Measurements from ENCODE around the gene SORBS2. TPM values are rescaled to one million over a fixed set of nuclear protein-coding genes. Genes with fewer than 3 reads are reported as not detected.
"Not testable (repeated sequence)": the region's sequence is repeated elsewhere in the genome, so short reads cannot be mapped to it uniquely, and the experiment has no call there.

SORBS2 gene
- total RNA-seq, 1 experiment from 2014 or later, result 3.6 TPM

GRCh38 chr4:185559251-185559914 lies 252.6 kb downstream of the SORBS2 start:
- not testable (repeated sequence) for DNase-seq (ENCODE audit: low read depth)

DNA sequence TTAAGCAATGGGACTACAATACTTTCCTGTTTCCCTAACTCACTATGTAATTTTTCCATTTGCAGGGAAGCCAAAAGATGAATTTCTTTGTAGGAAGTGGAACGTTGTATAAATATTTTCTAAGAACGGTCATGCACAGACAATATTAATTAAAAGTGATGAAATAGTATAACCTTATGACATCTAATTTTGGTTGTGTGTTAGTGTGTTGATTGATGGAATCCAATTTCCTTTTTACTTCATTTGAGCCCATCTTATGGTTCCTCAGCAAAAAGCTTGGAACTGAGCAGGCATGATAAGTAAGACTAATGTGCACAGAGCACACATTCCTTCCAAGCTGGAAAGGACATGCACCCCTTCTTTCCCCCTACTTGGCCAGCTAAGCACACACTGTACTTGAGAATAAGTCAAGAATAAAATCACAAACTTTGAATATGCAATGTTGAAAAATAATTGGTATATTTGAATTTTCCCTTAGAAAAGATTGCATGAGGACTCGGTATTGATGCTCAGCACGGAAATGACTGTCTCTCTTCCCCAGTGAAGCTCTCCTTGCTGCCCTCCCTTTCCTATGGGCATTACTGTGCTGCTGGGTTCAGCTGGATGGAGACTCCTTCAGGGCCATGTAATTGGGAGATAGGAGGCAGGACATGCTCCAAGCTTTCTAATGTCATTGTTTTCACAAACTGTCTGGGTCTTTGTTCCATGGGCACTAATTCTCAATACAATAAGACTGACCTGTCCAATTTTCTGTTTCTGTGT lies 257.4 kb downstream of the SORBS2 start:
- no peak for DNase-seq (ENCODE audit: low read depth)

DNA sequence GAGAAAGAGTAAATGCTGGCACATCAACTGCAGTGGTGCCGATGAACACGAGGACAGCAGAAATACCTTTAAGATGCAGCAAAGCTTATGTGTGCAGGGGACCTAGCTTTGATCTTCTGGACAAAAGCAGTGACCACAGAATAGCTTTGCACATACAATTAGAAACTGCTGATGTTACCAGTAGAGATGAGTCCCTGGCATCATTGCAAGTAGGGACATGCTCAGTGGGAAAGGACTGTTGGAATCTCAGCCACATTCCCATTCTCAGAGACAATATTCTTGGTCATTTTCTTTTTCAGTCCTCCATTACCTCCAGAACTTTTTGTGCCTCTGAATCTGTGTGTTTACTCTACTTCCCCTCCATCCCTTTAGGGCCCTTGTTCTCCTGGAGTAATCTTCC lies 259.7 kb downstream of the SORBS2 start:
- DNase-seq (ENCODE audit: low read depth), result no peak

- DNase-seq (ENCODE audit: low read depth), result no peak
These were observed 261.1 kb downstream of the SORBS2 start for GRCh38 chr4:185550933-185551332.

DNA sequence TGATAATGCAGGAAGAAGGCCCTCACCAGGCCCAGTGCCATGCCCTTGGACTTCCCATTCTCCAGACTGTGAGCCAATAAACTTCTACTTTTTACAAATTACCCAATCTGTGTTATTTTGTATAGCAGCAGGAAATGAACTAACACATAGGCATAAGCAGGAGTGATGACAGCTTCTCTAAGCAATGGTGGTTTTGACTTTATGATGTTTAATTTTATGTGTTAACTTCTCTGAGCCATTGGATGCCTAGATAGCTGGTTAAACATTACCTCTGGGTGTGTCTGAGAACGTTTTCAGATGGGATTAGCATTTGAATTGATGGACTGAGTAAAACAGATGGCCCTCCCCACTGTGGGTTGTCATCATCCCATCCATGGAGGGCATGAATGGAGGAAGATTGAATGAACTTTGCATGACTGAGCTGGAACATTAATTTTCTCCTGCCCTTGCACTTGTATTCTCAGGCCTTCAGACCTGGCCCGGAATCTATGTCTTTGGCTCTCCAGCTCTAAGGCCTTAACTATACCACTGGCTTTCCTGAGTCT lies 262.8 kb downstream of the SORBS2 start:
- no peak for DNase-seq (ENCODE audit: low read depth)

DNA sequence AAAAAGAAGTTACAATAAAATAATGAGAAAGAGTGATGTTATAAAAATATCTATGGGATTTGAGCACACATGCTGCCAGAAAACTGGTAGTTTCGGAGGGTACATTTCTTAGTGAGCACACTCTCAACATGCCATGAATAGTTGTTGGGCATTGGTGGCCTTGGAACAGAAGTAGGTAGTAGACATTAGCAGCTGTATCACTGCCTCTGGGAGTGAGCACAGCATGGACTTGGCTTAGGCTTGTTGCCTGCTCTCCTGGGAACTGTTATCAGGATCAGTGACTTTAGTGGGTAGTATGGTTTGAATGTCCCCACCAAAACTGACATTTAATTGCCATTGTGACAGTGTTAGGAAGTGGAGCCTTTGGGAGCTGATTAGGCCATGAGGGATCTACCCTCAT lies 263.4 kb downstream of the SORBS2 start:
- no peak for DNase-seq (ENCODE audit: low read depth)

- DNase-seq (ENCODE audit: low read depth), result no peak
These were observed 265.7 kb downstream of the SORBS2 start for GRCh38 chr4:185546335-185546734.

GRCh38 chr4:185542626-185543315 lies 269.2 kb downstream of the SORBS2 start:
- no peak for DNase-seq (ENCODE audit: low read depth)

DNA sequence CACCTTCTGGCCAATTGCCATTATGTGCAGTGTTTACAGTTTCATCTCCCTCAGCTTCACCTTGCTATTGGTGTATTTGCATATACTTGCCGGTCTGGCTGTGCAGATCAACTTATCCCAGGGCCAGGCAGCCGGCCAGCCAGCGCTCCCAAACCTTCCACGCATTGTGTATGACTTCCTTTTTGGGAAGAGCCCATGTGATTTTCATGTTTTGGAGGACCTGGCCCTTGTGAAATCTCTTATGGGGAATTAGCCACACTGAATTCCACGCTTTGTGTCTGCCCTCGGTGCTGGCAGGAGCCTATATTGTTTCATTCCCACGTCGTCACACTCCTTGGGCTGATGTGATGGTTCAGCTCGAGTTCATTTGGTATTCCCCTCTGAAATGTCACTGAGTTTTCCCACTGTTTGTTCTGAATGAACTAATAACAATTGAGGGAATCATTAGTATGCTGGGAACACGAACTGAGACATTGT lies 270.7 kb downstream of the SORBS2 start:
- DNase-seq (ENCODE audit: low read depth), result no peak

- DNase-seq (ENCODE audit: low read depth), result no peak
These were observed 271.4 kb downstream of the SORBS2 start for GRCh38 chr4:185540487-185541120.

- no peak for DNase-seq (ENCODE audit: low read depth)
These were observed 272.0 kb downstream of the SORBS2 start for GRCh38 chr4:185540040-185540439.

GRCh38 chr4:185538806-185539205 lies 273.2 kb downstream of the SORBS2 start:
- DNase-seq (ENCODE audit: low read depth), result no peak

GRCh38 chr4:185536411-185536709 lies 275.6 kb downstream of the SORBS2 start:
- peak; percentile 11 for DNase-seq (ENCODE audit: low read depth)

DNA sequence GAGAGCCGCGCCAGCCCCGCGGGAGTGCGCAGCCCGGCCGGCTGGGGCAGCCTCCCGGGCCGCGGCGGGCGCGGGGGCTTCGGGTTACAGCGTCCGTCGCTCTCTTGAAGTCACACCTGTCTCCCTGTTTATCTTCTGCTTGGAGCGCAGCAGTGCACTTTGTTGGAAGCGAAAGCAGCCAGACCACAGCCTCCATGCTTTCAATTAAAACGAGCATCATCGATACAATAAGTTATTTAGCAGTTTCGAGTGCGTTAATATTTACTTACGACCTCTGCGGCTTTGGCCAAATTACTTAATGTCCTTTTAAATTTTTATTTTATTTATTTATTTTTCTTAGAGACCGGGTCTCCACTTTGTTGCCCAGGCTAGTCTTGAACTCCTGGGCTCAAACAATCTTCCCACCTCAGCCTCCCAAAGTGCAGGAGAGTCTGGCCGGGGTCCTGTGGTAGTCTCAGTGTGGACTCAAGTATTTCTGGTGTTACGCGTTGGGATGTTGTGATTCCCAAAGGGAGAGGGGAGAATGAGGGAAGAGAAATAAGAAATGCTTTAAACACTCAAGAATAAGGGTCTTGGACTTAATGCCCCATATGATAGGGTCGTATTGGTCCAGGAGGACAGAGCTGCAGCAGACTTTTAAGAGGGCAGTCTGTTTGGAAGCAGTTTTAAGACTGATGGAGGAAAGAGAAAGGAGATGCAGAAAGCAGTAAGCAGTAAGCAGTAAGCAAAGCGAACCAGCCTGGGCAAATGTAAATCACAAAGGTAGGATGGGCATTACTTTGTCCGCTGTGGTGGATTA lies 276.2 kb downstream of the SORBS2 start:
- no peak for DNase-seq (ENCODE audit: low read depth)
